Skin of body (tissue), 2 donors: Measurements from ENCODE around the gene TRIM10. TPM values are rescaled to one million over a fixed set of nuclear protein-coding genes. Genes with fewer than 3 reads are reported as not detected.
A peak's percentile ranks its signal among the peaks of the same experiment; 100 is the strongest.

Experiments
- DNase-seq: peaks from one replicate; lab custom pipeline; 2025; lab: John Stamatoyannopoulos, UW
- total RNA-seq: library from RNA; depleted of rRNA; stranded (reverse); fragments of >200 nt; gene quantifications from one replicate; pipeline ENCODE4 v1.2.3, GENCODE V29; 2014

TRIM10 gene, protein sequence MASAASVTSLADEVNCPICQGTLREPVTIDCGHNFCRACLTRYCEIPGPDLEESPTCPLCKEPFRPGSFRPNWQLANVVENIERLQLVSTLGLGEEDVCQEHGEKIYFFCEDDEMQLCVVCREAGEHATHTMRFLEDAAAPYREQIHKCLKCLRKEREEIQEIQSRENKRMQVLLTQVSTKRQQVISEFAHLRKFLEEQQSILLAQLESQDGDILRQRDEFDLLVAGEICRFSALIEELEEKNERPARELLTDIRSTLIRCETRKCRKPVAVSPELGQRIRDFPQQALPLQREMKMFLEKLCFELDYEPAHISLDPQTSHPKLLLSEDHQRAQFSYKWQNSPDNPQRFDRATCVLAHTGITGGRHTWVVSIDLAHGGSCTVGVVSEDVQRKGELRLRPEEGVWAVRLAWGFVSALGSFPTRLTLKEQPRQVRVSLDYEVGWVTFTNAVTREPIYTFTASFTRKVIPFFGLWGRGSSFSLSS
- 2.2 TPM for total RNA-seq

DNA sequence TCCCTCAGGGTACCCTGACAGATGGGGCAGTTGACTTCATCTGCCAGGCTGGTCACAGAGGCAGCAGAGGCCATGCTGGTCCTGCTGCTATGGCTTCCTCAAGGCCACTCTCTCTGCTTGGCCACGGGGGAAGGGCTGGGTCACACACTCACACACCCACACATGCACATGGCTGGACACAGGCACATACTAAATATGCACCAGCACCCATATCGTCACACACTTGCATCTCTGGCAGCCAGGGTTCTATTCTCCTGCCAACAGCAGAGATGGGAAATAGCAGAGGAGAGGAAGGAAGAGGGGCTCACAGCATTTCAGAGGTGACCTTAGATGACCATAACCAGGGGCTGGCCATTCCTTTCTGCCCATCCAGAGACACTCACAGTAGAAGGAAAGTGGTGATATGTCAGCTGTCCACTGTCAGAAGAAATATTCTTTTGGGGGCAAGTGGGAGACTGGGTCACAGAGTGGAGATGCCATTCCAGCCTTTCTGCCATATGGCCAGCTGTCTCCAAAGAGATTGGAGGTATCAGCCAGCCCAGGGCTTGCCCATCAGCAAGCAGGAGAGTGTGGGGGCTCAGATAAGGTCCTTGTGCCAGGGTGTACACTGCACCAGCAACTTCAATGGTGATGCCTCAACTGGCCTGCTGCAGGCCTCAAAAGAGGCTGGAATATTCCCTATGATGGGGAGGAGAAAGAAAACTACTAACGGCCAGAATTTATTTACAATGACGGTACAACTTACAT lies at the start of gene TRIM10:
Gene TRIM10 (minus strand): TSS at position 427 of the 747 bp plus-strand sequence. CDS start 353 bp downstream, at position 74.
- DNase-seq, result no peak

DNA sequence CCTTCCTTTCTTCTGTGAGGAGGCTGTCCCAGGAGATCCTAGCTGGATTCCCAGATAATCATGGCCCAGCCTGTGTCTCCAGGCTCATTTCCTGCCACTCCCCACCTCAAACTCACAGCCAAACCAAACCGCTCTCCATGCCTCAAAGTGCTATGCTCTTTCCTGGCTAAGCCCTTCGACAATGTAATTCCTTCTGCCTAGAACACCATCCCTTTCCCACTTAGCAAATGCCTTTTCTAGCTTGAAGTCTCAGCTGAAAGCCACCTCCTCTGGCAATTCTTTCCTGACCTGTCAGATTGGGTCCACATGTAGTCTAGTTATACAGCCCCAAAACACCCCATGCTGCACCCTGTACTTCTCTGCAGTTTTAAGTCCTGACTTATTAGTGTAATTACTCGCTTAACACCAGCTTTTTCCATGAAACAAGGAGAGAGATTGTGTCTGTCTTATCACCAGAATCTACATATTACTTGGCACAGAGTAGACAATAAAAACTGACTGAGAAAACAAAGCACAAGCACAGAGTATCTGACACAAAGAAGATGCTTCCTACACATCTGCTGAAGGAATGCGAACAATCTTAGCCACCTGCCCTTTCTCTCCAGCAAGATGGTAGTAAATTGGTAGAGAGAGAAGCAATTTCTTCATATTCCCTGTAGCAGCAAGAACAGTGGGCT lies 46.7 kb upstream of the TRIM10 start:
- DNase-seq, result peak; percentile 18

DNA sequence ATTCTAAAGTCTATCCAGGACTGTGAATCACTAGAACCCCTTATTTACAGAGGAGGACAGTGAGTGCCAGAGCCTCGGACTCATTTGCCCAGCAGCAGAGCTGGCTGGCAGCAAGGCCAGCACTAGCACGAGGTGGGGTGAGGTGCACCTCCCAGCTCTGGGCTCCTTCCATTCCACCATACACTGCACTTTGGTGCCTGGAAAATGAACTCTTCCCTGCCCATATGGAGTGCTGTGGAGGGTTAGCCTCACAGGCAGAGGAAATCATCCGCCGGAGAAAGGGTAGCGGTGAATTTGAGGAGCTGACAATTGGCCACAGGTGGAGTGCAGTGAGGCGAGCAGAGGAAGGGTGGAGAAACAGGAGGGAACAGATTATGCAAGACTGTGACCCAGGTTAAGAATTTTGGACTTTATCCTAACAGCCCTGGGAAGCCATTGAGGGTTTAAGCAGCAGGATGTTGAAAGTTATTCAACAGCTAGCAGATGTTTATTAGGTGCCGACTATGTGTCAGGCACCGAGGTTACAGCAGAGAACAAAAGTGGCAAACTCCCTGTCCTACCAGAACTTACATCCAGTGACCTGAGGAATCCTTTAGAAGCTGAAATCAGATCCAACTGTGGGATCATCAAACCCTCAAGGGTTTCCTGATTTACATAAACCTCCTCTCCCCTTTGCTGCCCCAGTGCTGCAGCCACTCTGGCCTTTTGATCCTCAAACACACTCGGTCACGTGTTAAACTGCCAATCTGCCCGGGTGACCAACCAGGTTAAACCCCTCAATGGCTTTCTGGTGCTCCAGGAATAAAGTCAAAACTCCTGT lies 46.0 kb upstream of the TRIM10 start:
- no peak for DNase-seq

DNA sequence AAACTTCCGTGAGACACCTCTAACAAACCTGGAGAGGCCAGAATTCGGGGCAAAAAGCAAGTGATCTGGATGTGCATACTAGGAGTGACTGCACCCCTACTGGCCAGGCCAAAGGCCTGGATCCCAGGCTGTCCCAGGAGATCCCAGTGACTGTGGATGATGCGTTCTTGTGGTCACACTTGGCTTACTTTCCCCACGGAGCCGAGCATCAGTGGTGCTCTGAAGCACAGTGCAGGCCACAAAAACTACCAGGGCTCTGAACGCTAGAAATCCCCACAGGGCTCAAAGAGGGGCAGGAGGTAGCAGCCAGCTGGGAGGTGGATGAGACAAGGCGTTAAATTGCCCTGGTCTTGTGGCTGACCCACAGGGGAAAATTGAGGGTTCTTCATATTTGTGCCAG lies 45.1 kb upstream of the TRIM10 start:
- no peak for DNase-seq

DNA sequence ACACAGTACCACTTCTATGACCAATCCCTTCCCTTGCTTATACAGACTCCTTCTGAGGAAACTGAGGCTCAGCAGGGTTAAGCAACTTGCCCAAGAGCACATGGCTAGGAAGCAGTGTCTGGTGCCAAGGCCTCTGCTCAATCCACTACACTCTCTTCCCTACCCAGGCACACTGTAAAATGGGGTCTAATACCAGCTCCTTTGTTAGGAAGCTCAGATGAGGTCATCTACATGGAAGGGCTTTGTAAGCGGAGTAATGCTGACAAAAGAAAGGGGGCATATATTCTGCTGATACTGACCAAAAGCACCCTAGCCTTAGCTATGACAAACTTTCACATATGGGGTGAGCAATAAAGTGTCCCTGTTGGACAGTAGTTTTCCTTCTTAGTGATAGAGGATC lies 43.1 kb upstream of the TRIM10 start:
- DNase-seq, result no peak

DNA sequence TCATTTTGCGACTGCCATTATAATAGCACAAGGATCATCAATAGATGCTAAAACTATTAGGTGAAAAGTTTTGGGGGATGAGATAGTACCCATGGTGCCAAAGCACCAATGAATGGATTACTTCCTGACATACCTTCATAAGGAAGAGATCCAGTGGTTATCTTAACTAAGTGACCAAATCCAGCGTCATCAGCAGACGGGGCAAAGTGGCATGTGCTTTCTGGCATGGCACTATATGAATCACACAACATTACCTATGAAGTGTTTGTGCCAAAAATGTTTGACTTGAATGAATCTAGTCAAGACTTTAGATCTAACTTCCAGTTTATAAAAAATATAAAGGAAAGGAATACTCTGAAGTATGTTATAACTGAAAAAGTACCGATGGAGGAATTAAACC lies 41.4 kb upstream of the TRIM10 start:
- DNase-seq, result no peak

DNA sequence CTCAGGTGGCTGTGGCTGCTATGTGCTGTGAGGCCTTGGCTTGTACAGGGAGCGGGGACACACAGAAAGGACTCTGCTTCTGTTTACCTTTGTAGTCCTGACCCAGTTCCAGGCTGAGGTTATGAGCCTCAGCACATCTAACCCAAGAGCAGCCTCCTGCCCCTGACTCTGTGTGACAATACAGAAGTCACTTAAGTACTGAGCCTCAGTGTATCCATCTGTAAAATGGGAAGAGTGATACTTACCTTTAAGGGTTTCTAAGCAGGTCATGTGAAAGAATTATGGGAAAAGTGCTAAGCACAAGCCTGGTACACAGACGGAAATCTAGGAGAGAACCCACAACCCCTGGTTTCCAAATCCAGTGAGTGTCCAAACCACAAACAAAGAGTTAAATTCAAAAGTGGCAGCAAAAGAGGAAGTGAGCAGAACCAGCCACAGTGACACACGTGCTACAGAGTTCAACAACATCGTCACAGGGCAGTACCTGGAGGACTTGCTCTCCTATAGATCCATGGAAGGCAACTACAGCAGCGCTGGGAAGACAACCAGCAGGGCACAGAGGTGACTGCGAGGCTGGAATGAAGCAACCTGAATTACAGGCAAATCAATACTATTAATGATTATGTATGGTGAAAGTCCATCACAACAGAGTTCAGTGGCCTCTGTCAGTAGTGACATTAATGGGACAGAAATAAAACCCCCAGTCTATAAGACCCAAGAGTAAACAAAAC lies 39.7 kb upstream of the TRIM10 start:
- DNase-seq, result no peak

DNA sequence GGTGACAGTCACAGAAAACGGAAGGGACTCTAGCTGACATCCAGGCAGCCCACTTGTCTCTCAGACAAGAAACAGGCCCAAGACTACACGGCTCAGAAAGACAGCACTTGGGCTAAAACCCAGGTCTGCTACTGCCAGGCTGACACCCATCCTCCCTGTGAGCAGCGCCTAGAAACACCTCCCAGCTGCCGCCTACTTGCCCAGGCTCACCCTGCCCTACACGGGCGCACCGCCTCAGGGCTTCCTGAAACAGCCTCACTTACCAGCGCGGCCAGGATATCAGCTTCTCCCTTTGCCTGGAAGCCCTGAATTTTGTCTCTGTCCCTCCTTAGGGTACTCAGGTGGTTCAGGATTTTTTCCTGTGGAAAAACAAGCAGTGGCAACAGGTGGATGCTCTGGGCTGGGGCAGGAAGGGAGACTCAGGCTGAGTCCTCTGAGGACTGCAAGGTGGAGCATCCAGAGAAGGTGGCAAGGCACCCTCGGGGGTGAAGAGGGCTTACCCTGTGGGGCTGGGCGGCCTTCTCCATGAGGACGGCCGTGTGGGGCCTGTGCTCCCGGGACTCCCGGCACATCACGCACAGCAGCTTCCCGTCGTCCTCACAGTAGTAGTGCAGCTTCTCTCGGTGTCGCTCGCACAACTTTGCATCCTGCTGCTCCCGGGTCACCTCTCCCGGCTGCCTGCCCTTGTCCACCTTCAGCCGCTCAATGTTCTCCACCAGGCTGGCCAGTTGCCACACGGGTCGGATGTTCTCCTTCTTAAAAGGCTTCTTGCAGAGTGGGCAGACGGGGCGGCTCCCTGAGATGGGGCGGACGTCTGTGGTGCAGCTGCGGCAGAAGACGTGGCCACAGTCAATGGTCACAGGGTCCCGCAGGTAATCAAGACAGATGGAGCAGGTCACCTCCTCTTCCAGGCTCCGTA lies 37.4 kb upstream of the TRIM10 start:
- DNase-seq, result no peak

DNA sequence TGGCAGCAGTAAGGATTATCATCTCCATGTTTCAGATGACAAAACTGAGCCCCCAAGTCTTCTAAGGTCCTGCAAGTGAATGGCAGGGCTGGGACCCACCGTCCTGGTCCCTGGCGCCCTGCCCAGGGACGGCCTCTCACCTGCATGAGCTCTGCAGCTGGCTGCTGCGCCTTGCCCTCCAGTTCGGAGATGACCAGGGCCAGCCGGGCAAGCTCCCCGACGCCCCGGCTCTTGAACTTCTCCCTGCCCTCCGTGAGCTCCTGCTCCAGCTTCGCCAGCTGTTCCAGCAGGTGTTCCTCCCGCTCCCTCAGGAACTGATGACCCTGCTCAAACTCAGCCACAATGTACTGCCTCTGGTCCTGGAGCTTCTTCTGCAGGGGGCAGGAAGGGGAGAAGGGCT lies 35.4 kb upstream of the TRIM10 start:
- no peak for DNase-seq

DNA sequence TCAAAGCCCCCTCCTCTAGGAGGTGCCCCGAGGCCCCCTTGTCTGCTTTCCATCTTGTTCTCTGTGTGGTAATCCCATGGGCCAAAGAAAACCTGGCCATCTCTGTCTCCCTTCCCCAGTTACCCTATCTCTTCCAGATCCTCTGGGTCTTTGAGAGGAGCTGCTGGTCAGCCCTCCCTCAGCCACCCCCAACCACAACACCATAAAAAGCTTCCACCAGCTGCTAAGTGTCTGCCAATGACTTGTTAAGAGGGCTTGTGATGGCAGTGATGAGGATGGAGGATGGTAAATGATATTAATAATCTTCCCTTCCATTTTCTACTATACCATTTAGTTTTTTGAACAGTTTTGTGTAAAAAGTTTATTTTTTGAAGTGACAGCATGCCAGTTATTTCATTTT lies 34.9 kb upstream of the TRIM10 start:
- DNase-seq, result no peak

DNA sequence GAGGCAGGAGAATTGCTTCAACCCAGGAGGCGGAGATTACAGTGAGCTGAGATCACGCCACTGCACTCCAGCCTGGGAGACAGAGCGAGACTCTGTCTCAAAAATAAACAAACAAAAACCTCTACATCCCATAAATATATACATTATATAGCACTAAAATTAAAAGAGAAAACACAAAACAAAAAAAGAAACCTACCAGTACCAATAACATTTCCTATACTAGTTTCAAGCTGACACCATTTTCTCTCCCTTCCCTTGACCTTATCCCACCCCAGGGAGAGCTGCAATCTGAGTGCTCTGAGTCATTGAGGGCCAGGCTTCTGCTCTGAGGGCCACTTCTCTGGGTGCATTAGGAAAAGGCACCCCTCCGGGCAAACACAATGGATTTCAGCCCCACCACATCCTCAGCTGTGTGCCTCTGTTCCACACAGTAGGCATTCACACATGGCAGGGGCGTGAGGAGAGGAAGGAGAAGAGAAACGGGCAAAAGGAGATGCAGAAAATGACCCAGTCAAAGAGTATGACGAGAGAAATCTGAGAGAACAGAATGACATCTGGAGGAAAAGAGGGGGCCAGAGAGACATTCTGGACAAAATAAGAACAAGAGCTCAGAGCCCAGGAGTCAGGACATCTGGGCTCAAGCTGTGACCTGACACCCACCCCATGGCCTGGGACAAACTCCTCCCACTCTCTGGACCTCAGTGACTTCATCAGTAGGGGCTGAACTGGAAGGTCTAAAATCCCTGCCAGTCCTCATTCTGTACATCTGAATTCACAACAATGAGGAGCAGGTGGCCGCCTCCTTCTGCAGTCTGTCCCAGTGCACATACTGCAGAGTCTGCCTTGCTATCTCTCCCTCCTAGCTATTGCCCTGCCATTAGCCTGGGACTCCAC lies 34.0 kb upstream of the TRIM10 start:
- DNase-seq, result no peak

DNA sequence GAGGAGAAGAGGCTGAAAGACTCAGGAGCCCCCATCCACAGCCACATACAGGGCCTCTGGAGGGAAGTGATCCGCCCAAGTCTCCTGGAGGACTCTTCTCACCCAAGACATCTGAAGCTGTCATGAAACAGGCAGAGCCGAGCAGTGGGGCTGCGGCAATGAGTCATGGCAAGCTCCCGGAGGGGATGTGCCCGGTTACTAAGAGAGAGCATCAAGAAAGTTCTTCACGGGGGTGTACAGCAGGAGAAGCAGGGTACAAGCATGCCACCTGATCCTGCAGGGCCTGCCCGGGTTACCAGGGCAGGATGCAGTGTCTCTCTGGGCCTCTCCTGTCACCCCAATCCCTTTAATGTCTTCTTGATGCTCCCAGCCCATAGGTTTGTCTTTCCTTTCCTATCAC lies 31.1 kb upstream of the TRIM10 start:
- no peak for DNase-seq

DNA sequence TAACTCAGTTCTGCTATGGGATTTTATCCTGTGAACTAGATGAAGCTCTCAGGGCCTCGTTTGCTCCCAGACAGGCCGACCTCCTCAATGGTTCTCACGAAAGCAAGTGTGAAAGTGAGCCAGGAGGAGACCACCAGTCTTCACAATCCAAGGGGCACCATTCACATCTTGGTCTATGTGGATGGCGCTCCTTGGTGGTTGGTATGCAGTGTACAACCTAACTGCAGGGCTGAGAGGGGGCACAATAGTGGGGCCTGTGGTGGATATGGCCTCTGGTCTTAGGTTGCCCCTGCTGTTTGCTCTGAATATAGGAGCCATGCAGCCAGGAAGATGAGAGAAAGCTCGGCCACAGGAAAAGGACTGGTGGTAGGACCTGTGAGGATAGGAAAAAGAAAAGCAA lies 27.5 kb upstream of the TRIM10 start:
- no peak for DNase-seq

DNA sequence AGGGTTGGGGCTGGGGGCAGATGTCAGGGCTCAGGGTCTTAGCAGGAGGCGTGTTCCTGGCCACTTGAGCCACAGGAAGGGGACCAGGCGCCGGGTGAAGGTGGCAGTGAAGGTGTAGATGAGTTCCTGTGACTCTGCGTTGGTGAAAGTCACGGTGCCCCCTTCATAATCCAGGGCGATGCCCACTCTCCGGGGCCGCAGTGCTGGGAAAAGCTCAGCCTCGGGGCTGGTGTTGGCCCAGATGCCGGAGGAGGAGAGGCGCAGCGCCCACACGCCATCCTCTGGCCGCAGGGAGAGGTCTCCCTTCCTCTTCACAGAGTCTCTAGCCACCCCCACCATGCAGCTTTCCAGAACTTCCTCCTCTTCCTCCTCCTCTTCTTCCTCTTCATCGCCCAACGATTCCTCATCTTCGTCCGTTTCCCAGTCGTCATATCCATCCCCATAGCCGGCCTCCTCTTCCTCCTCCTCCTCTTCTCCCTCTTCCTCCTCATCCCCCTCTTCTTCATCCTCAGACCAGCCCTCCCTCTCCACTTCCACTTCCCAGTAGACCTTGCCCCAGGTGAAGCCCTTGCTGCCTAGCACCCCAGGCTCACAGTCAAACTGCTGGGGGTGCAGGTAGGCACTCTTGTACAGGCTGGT lies 25.0 kb upstream of the TRIM10 start:
- DNase-seq, result no peak

DNA sequence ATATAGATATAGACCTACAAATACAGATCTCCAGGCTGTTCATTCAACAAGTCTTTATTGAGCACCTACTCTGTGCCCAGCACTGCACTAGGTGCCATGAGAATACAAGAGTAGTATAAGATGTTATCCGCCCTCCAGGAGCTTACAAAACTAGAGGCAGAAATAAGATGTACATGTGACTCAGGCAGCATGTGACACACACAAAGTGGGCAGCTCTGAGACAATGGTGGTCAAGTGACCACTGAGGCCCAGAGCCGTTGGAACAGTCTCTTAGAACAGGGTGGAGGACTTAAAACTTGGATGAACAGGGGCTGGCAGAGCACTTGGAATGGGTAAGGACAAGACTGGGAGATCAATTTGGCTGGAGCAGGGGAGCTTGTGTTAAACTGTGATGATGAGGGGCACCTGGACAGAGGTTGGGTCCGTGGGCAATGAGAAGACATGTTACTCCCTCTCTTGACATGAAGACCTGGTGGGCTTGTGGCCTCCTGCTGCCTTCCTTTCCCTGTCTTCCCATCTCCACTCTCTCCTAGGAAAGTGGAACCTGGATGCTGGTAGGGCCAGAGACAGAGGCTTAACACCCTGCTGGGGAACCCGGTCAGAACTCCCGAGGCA lies 23.5 kb upstream of the TRIM10 start:
- DNase-seq, result no peak

DNA sequence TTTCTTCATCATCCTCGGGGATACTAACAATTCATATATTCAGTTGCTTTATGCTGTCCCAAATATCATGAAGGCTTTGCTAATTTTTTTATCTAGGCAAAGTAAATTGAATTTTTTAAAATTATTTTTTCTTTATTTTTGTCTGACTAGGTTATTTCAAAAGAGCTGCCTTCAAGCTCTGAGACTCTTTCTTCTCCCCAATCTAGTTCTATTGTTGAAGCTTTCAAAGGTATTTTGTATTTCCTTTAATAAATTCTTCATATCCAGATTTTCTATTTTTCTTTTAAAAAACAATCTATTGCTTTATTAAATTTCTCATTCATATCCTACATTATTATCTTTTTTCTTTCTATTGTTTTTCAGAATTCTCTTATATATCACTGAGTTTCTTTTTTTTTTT lies 19.1 kb upstream of the TRIM10 start:
- DNase-seq, result no peak

DNA sequence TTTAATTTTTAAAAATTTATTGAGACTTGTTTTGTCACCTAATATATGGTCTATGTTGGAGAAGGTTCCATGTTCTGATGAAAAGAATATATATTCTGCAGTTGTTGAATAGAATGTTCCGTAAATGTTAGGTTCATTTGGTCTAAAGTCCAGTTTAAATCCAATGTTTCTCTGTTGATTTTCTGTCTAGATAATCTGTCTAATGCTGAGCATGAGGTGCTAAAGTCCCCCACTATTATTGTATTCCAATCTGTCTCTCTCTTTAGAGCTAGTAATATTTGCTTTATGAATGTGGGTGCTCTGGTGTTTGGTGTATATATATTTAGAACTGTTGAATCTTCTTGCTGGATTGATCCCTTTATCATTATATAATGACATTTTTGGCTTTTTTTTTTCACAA lies 17.8 kb upstream of the TRIM10 start:
- DNase-seq, result no peak

DNA sequence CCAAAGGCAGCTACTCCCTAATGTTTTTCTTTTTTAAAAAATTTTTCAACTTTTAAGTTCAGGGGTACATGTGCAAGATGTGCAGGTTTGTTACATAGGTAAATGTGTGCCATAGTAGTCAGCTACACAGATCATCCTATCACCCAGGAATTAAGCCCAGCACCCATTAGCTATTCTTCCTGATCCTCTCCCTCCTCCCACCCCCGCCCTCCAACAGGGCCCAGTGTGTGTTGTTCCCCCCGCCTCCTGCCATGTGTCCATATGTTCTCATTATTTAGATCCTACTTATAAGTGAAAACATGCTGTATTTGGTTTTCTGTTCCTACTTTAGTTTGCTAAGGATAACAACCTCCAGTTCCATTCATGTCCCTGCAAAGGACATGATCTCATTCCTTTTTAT lies 14.8 kb upstream of the TRIM10 start:
- DNase-seq, result no peak
